Measurements from ENCODE around the gene RBM47. TPM values are rescaled to one million over a fixed set of nuclear protein-coding genes. Genes with fewer than 3 reads are reported as not detected.

RBM47 gene
- total and polyA plus RNA-seq, 10 of the 15 experiments (the other 5 are each of a cell fraction or from before 2014, with no cell fraction given): 7.9 to 45.0 (median 28.7) TPM

- peaks cover 15% of the 10 kb centered on the region for H3K4me1 ChIP-seq (ENCODE audit: control insufficient read depth, insufficient read depth, low read length)
- H3K4me3 ChIP-seq: no peak overlapping the region
- in situ Hi-C loops (cut with MboI): no loop called here
- no TSS peak for BruUV-seq (replicated peaks)
- ChIA-PET SMC1A (ENCODE audit: uncharacterized antibody, unreplicated experiment) (no interaction called here), CTCF (no interaction called here), RAD21 (ENCODE audit: unreplicated experiment) (no interaction called here), POLR2A (no interaction called here)
- H3K9me3 ChIP-seq (replicated peaks; ENCODE audit: control insufficient read depth, insufficient read depth, low read length): no peaks in the 10 kb centered on the region
- intact Hi-C loops (cut with micrococcal nuclease; ENCODE audit: unreplicated experiment): no loop called here
- H3K36me3 ChIP-seq (ENCODE audit: control insufficient read depth in 2 of 2, insufficient read depth in 2 of 2, low read length in 1 of 2): peaks cover 0 to 6% of the 10 kb centered on the region in 2 experiments; a peak in 2 of 4 replicates
- TF ChIP-seq TARDBP (IDR thresholded peaks at IDR 0.05; ENCODE audit: borderline replicate concordance) (no peak), ZBTB11 (CRISPR knock-in tag; IDR thresholded peaks at IDR 0.05) (no peak), SUPT20H (IDR thresholded peaks at IDR 0.05; ENCODE audit: borderline replicate concordance, control insufficient read depth, low read depth, low read length) (no peak), ZNF24 (IDR thresholded peaks at IDR 0.05) (no peak), ESRRA (IDR thresholded peaks at IDR 0.05; ENCODE audit: low read length) (no peak), SIX5 (IDR thresholded peaks at IDR 0.05; ENCODE audit: low read depth, low read length, severe bottlenecking) (no peak), ZBTB4 (CRISPR knock-in tag; IDR thresholded peaks at IDR 0.05) (no peak)
- no peak for DNase-seq (ENCODE audit: low read depth, low spot score)
- H3K9ac ChIP-seq (ENCODE audit: control insufficient read depth, insufficient read depth, low read length): no peak overlapping the region
- no peak overlapping the region for H2AFZ ChIP-seq (ENCODE audit: control insufficient read depth, low read depth, low read length)
- H3K79me2 ChIP-seq (ENCODE audit: control insufficient read depth, insufficient read depth, low read length): peaks cover 44% of the 10 kb centered on the region
- no peak for FAIRE-seq
- H4K20me1 ChIP-seq (ENCODE audit: control insufficient read depth, insufficient read depth): no peaks in the 10 kb centered on the region
- no peak overlapping the region for H3K27ac ChIP-seq (ENCODE audit: control insufficient read depth, insufficient read depth)
- H3K4me2 ChIP-seq (ENCODE audit: control insufficient read depth, insufficient read depth): no peak overlapping the region
- no peak for ATAC-seq
- H3K27me3 ChIP-seq (replicated peaks in 1 of 2; ENCODE audit: control insufficient read depth in 2 of 2, insufficient read depth in 2 of 2, low read length in 1 of 2): no peaks in the 10 kb centered on the region
- 83% methylated on average over 9 of the region's 9 CpGs for WGBS (ENCODE audit: insufficient coverage, insufficient replicate concordance, low lambda C conversion rate, missing lambda C conversion rate)
Observed at GRCh38 chr4:40511036-40511614, 118.5 kb downstream of the RBM47 start.

Data from GM12878 (cell line).